ENCODE data around the gene MN1.

DNA sequence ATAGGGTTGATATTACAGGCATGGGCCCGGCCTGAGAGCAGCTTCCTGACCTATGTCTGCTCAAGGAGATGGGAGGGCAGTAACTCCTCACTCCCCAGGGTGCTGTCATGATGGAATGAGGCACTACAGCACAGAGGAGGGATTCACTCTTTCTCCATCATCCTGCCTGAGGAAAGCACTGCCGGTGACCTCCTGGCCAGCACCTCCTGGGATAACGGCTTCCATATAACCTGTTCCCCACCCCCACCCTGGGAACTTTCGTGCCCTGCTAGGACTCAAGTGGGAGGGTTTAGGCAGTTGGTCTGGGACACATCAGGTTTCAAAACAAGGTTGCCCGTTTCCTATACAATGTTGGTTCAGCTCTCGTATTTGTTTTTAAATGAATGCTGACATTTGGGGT is 42.7 kb upstream of the MN1 start:
- TF ChIP-seq EZH2 (IDR thresholded peaks at IDR 0.05) (no peak), POLR2AphosphoS5 (IDR thresholded peaks at IDR 0.05; ENCODE audit: borderline replicate concordance, low read depth, low read length) (no peak)
